Left lung (tissue), 10 donors: ENCODE measurements around the gene ABHD12B. TPM values are rescaled to one million over a fixed set of nuclear protein-coding genes. Genes with fewer than 3 reads are reported as not detected.
"Not testable (repeated sequence)": the region's sequence is repeated elsewhere in the genome, so short reads cannot be mapped to it uniquely, and the experiment has no call there.

Experiments used
- ATAC-seq: fragments of 200-7000 bp; cut with Tn5 transposase; one replicate; pipeline ENCODE4 v1.9.1; 2020; ENCODE audit warnings: moderate library complexity
- DNase-seq, 4 donors: peaks; one replicate each; pipeline ENCODE4 v3.0.0-alpha.2; 2013 to 2020
- H3K27ac ChIP-seq, 2 donors: fragments of 200-600 bp; sonication (generic) in 1 of 2; one replicate each; pipeline versions ENCODE4 v1.5.0 to v1.8.0; 2020 to 2021
- H3K27me3 ChIP-seq, 2 donors: fragments of 200-600 bp; sonication (generic) in 1 of 2; one replicate each; pipeline versions ENCODE4 v1.5.0 to v1.8.0; 2020 to 2021
- H3K36me3 ChIP-seq, 2 donors: fragments of 200-600 bp; sonication (generic) in 1 of 2; one replicate each; pipeline versions ENCODE4 v1.5.0 to v1.8.0; 2020 to 2021
- H3K4me1 ChIP-seq, 2 donors: fragments of 200-600 bp; one replicate each; pipeline ENCODE4 v1.8.0; 2021
- H3K4me3 ChIP-seq, 2 donors: fragments of 200-600 bp; sonication (generic) in 1 of 2; one replicate each; pipeline versions ENCODE4 v1.5.0 to v1.8.0; 2020 to 2021; ENCODE audit warnings: mild to moderate bottlenecking in 1 of 2
- H3K9me3 ChIP-seq, 2 donors: fragments of 200-600 bp; sonication (generic) in 1 of 2; one replicate each; pipeline versions ENCODE4 v1.5.0 to v1.8.0; 2020 to 2021
- CTCF ChIP-seq, 2 donors: fragments of 200-600 bp; sonication (generic) in 1 of 2; IDR thresholded peaks; one replicate each; pipeline versions ENCODE4 v1.5.0 to v1.8.0; 2021; ENCODE audit warnings: antibody characterized with exemption in 2 of 2
- intact Hi-C, 2 donors: fragments of 100-400 bp; cut with DNase I; formaldehyde crosslinking; loops; one replicate each; pipeline versions ENCODE4 v1.11.2 to v1.14.2; 2022
- polyA plus RNA-seq, 6 donors: library from polyadenylated mRNA; unstranded; fragments of 120-200 nt; gene quantifications; one replicate each; pipeline ENCODE4 v1.2.1, GENCODE V29; 2013; ENCODE audit not compliant: insufficient read length in 6 of 6
- total RNA-seq, 2 donors: library from RNA; stranded (reverse); fragmentation: NEBNext Ultra II Directional; extraction: Animal tissue kit (Norgen Biotek cat#: 25700); gene quantifications; one replicate each; pipeline ENCODE4 v1.2.1, GENCODE V29; 2021
- donor health status: DM: no; HTN: yes; CAD: no.
- donor health status: DM: no; HTN: no; CAD: no.

Gene ABHD12B
- total and polyA plus RNA-seq, 8 donors = 0.68 to 1.4 (median 1.0) TPM; not detected in 2

- no peak overlapping the region for H3K4me3 ChIP-seq
- intact Hi-C loops = no loop called here
- no peak for ATAC-seq
These were observed 69.3 kb downstream of the ABHD12B start for GRCh38 chr14:50941151-50941550.

GRCh38 chr14:50941638-50942037 is 69.8 kb downstream of the ABHD12B start:
- Histone ChIP-seq H3K27me3 (peaks cover 0 to 11% of the 10 kb centered on the region in 2 donors), H3K4me1 (peaks cover 0 to 49% of the 10 kb centered on the region in 2 donors)
- H3K9me3 ChIP-seq, intact Hi-C loops, H3K4me3 ChIP-seq, DNase-seq, H3K36me3 ChIP-seq, ATAC-seq, H3K27ac ChIP-seq: not testable (repeated sequence)

More at GRCh38 chr14:50941151-50941550, 69.3 kb downstream of the ABHD12B start:
- peaks cover 0 to 11% of the 10 kb centered on the region in 2 donors for H3K27me3 ChIP-seq
- H3K4me1 ChIP-seq = peaks cover 0 to 54% of the 10 kb centered on the region in 2 donors
- H3K27ac ChIP-seq = peak overlapping the region in 1 of 2 donors; percentile 13
- TF ChIP-seq CTCF (IDR thresholded peaks at IDR 0.05) = no peak
- no peaks in the 10 kb centered on the region for H3K9me3 ChIP-seq
- H3K36me3 ChIP-seq = peaks cover 0 to 9% of the 10 kb centered on the region in 2 donors
- DNase-seq = no peak

GRCh38 chr14:50943261-50943942 is 71.5 kb downstream of the ABHD12B start:
- peak; percentile 20 to 86 (median 56) for DNase-seq
- peaks cover 0 to 31% of the 10 kb centered on the region in 2 donors for H3K4me1 ChIP-seq
- peak; percentile 77 for ATAC-seq
- intact Hi-C loops = no loop called here
- H3K27ac ChIP-seq = peak overlapping the region; percentile 85 to 92
- no peaks in the 10 kb centered on the region for H3K9me3 ChIP-seq
- TF ChIP-seq CTCF (IDR thresholded peaks at IDR 0.05) = no peak
- peaks cover 0 to 9% of the 10 kb centered on the region in 2 donors for H3K36me3 ChIP-seq
- peak overlapping the region; percentile 78 to 80 for H3K4me3 ChIP-seq
- peaks cover 0 to 11% of the 10 kb centered on the region in 2 donors for H3K27me3 ChIP-seq

GRCh38 chr14:50943943-50944646 is 72.2 kb downstream of the ABHD12B start, which contains the start of gene PYGL:
TSS of gene PYGL (minus strand) at chr14:50944483. CDS start at chr14:50944403, 80 bp downstream.
- peaks cover 0 to 11% of the 10 kb centered on the region in 2 donors for H3K27me3 ChIP-seq
- H3K27ac ChIP-seq = peak within 1 kb of the TSS; percentile 85 to 92
- intact Hi-C loops = no loop called here
- peaks cover 0 to 24% of the 10 kb centered on the region in 2 donors for H3K4me1 ChIP-seq
- no peaks in the 10 kb centered on the region for H3K9me3 ChIP-seq
- H3K36me3 ChIP-seq = peaks cover 0 to 9% of the 10 kb centered on the region in 2 donors
- DNase-seq = peak; percentile 71 to 98 (median 80)
- H3K4me3 ChIP-seq = peak within 1 kb of the TSS; percentile 78 to 80
- no peak for TF ChIP-seq CTCF (IDR thresholded peaks at IDR 0.05)
- ATAC-seq = peak; percentile 96

GRCh38 chr14:50944647-50945413 is 73.0 kb downstream of the ABHD12B start:
- intact Hi-C loops = no loop called here
- peak overlapping the region; percentile 85 to 92 for H3K27ac ChIP-seq
- H3K27me3 ChIP-seq = peaks cover 0 to 11% of the 10 kb centered on the region in 2 donors
- TF ChIP-seq CTCF (IDR thresholded peaks at IDR 0.05) = no peak
- H3K4me1 ChIP-seq = peaks cover 0 to 22% of the 10 kb centered on the region in 2 donors
- H3K36me3 ChIP-seq = peaks cover 0 to 9% of the 10 kb centered on the region in 2 donors
- peak overlapping the region; percentile 78 to 80 for H3K4me3 ChIP-seq
- DNase-seq (peak in 3 of 4 donors; percentile 42 to 84 (median 74)), ATAC-seq (peak; percentile 54)
- H3K9me3 ChIP-seq = no peaks in the 10 kb centered on the region
